Astrocyte of the cerebellum (primary cell): ENCODE results near the gene NUDT1.

Source experiments
- DNase-seq: peaks from one replicate; pipeline ENCODE4 v3.0.0-alpha.2; 2011; ENCODE audit warnings: low read depth
- H3K4me3 ChIP-seq: 2 replicates; pipeline ENCODE4 v1.5.1; 2011; ENCODE audit warnings: mild to moderate bottlenecking, low read depth, low read length, moderate library complexity
- in situ Hi-C: cut with HindIII; loops from 2 replicates; pipeline ENCODE4 v1.10.0; 2017; ENCODE audit warnings: low sequenced_read_pairs
- TF ChIP-seq, protein P1 (sequence below): IDR thresholded peaks from 2 replicates; pipeline ENCODE4 v1.5.1; 2012; ENCODE audit warnings: low read length, low read depth, moderate library complexity, mild to moderate bottlenecking; ENCODE audit errors: missing control alignments

Gene NUDT1

DNA sequence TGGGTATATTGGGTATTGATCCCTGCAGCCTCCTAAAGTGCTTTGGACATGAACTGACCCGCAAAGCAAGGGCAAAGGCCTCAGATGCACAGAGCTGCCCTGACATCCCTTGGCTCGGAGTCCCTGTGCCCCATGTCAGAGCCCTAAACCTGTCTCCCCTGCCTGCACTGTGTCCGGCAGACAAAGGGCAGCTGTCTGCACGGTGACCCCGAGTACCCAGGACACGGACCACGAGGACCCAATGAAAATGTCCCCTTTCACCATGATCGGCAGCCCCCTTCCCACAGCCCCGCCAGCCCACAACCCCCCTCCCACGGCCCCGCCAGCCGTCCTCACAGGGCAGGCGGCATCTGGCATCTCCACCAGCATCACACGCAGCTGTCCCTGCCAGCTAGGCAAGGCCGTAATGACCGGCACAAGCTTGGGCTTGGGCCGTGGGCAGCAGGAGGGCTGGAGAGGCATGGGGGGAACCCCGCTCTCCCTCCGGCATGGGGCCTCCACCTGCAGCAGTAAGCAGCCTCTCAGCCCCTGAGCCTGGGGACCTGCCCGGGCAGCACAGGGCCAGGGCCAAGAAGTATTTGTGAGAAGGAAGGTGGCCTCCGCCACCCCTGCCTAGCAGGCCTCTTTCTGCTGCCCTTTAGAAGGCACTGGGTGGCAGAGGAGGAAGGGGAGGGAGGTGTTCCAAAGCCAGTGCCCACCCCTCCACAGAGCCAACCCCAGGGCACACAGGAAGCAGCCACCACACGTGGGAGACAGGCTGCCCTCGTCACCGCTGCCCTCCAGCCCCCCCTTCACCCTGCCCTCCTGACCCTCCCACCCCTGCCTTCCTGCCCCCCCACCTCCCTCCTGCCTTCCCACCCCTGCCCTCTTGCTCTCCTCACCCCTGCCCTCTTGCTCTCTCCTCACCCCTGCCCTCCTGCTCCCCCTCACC lies 10.1 kb downstream of the NUDT1 start:
- no peak for DNase-seq
- in situ Hi-C loops, result no loop called here
- H3K4me3 ChIP-seq, result no peak overlapping the region
- TF ChIP-seq, protein P1, sequence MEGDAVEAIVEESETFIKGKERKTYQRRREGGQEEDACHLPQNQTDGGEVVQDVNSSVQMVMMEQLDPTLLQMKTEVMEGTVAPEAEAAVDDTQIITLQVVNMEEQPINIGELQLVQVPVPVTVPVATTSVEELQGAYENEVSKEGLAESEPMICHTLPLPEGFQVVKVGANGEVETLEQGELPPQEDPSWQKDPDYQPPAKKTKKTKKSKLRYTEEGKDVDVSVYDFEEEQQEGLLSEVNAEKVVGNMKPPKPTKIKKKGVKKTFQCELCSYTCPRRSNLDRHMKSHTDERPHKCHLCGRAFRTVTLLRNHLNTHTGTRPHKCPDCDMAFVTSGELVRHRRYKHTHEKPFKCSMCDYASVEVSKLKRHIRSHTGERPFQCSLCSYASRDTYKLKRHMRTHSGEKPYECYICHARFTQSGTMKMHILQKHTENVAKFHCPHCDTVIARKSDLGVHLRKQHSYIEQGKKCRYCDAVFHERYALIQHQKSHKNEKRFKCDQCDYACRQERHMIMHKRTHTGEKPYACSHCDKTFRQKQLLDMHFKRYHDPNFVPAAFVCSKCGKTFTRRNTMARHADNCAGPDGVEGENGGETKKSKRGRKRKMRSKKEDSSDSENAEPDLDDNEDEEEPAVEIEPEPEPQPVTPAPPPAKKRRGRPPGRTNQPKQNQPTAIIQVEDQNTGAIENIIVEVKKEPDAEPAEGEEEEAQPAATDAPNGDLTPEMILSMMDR, result no peak

DNA sequence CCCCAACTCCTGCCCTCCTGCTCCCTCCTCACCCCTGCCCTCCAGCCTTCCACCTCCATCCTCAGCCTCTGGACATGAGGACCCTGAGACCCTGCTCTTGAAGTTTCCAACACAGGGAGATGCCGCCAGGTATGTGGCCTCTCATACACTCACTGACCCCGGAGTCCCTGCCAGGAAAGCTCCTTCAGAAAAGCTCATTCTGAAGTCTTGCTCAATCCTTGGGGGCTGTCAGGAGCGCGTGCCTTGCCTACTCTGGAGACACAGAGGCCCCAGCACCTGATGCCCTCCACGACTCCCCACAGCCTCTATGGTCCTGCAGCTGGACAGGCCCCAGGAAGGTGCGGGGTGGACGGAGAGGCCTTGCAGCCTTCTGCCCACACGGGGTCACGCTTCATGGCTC lies 11.0 kb downstream of the NUDT1 start:
- TF ChIP-seq, protein P1, result no peak
- no peak overlapping the region for H3K4me3 ChIP-seq
- in situ Hi-C loops, result no loop called here
- DNase-seq, result no peak

DNA sequence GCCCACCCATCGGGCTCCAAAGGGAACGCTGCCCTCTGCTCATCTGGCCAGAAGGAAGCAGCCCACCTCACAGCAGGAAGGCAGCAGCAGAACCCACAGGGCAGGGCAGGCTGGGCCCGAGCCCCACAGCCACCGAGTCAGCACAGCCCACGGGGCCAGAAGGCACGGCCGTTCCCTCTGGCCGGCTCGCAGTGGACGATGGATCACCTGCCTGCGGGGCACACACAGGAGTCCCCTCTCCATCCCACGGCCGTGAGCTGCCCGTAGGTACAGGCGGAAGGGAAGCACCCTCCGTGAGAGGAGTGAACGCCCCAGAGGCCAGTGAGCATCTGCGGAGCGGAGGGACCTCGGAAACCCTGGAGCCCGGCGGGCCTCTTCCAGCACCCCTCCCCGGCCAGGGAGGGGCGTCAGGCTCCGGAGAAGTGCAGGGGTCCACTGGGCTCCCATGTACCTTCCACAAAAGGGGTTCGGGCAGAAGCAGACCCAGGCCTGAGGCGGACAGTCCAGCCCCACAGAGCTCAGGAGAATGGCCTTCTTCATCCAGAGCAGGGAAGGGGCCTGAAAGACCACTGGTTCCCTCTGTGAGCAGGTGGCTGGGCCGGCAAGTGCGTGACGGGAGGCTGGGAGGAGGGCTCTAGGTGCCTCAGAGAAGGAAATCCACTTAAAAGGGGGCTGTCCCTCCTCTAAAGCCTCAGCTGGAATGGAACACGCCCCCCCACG lies 11.7 kb downstream of the NUDT1 start:
- no peak overlapping the region for H3K4me3 ChIP-seq
- TF ChIP-seq, protein P1, result no peak
- in situ Hi-C loops, result no loop called here
- no peak for DNase-seq

DNA sequence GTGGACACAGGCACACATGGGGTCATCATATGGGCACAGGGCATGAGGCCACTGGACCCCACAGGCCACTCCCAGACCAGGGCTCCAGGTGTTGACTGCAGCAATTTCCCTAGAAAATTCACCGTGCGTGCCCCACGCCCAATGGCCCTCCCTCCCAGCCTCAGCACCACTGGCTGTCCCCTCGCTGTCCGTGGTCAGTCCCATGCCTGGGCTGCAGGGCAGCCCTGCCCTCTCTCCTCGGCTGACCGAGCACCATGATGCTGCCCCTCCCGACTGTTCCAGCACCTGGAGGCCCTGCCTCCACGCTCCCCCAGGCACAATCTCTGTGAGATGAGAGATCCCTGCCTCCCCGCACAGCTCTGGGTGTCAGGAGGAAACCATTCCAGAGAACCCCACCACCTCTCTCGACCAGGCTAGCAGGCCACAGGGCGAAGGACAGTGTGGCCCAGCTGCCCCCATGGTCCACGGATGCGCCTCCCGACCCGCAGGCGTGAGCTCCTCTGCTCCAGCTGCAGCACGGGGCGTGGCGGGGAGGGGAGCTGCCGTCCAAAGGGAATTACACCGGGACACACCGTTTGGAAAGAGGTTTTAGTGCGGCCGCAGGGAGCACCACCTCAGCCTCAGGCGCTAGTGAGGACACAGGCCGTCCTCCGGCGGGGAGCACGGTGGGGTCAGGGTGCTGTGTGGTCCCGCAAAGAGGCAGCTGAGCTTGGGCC lies 12.6 kb downstream of the NUDT1 start:
- DNase-seq, result no peak
- TF ChIP-seq, protein P1, result no peak
- in situ Hi-C loops, result no loop called here
- no peak overlapping the region for H3K4me3 ChIP-seq

DNA sequence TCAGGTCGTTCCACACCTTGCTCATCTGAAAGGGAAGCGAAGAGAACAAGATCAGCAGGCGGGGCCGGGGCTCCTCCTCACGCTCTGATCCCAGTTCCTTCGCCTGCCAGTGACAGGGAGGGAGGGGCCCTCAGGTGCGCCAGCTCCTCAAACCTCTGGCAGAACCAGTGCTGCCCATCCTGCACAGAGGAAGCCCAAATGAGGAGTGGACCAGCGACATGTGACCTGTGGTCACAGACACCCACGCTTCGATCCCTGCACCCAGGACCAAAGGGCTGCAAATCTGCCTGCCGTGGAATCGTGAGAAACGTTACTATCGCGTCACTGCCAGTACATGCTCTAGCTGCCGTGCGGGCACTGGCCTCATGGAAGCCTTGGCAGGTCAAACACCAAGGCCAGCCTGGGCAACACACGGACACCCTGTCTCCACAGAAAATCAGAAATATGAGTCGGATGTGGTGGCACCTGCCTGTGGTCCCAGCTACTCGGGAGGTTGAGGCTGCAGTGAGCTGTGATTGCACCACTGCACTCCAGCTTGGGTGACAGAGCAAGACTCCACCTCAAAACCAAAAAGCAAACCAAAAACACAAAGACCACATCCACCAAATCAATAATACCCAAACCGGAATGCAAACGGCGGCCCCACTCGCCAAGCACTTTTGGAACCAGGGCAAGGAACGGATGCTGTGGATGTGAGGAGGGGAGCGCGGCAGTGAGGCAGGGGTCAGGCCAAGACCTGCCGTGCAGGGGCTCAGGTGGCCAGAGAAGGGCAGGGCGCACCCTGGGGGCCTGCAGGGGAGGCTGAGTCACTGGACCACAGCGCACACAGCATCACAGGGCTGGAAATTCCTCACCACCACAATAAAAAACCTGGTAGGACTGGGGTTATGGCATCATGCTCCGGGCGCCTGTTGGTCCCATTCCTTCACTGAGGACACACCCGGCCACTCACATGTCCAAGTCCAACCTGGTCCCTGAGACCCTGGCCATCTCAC lies 13.4 kb downstream of the NUDT1 start:
- in situ Hi-C loops, result no loop called here
- TF ChIP-seq, protein P1, result no peak
- peak; percentile 53 for DNase-seq
- no peak overlapping the region for H3K4me3 ChIP-seq
